HG03521 (cell line): ENCODE results near the gene CD44.
A peak's percentile ranks its signal among the peaks of the same experiment; 100 is the strongest.

Experiments
- ATAC-seq: cut with Tn5 transposase; IDR thresholded peaks from one replicate; pipeline ENCODE4 v1.9.1; 2021; ENCODE audit warnings: mild to moderate bottlenecking, moderate library complexity; ENCODE audit not compliant: unreplicated experiment

The CD44 gene

GRCh38 chr11:35155677-35156076, 16.7 kb downstream of the CD44 start:
- ATAC-seq = no peak

GRCh38 chr11:35157814-35158700, 19.1 kb downstream of the CD44 start:
- no peak for ATAC-seq

- ATAC-seq = no peak
Observed at GRCh38 chr11:35158701-35159510, 19.9 kb downstream of the CD44 start.

- ATAC-seq = no peak
Observed at GRCh38 chr11:35160246-35160824, 21.4 kb downstream of the CD44 start.

GRCh38 chr11:35160902-35161597, 22.1 kb downstream of the CD44 start:
- no peak for ATAC-seq

GRCh38 chr11:35162745-35163144, 23.8 kb downstream of the CD44 start:
- no peak for ATAC-seq

- no peak for ATAC-seq
Observed at GRCh38 chr11:35163209-35163608, 24.2 kb downstream of the CD44 start.

GRCh38 chr11:35163702-35164496, 24.9 kb downstream of the CD44 start:
- ATAC-seq = peak; percentile 31

GRCh38 chr11:35165030-35165422, 26.1 kb downstream of the CD44 start:
- no peak for ATAC-seq

- ATAC-seq = peak; percentile 83
Observed at GRCh38 chr11:35165423-35166368, 26.7 kb downstream of the CD44 start.

GRCh38 chr11:35166369-35167360, 27.7 kb downstream of the CD44 start:
- no peak for ATAC-seq

- no peak for ATAC-seq
Observed at GRCh38 chr11:35167426-35167954, 28.5 kb downstream of the CD44 start.

GRCh38 chr11:35168671-35169070, 29.7 kb downstream of the CD44 start:
- no peak for ATAC-seq

- no peak for ATAC-seq
Observed at GRCh38 chr11:35169112-35169511, 30.1 kb downstream of the CD44 start.

GRCh38 chr11:35169754-35170153, 30.8 kb downstream of the CD44 start:
- ATAC-seq = no peak

GRCh38 chr11:35170503-35170902, 31.5 kb downstream of the CD44 start:
- no peak for ATAC-seq

- no peak for ATAC-seq
Observed at GRCh38 chr11:35171226-35171625, 32.3 kb downstream of the CD44 start.
